NCI-H345 treated with DMSO at 0.1 percent for 48 hours (cell line): ENCODE measurements around the gene DGCR8.
A peak's percentile ranks its signal among the peaks of the same experiment; 100 is the strongest.

ENCODE experiments used
- DNase-seq: peaks from one replicate; lab custom pipeline; 2025; ENCODE audit not compliant: unreplicated experiment; lab: John Stamatoyannopoulos, UW

Gene DGCR8

DNA sequence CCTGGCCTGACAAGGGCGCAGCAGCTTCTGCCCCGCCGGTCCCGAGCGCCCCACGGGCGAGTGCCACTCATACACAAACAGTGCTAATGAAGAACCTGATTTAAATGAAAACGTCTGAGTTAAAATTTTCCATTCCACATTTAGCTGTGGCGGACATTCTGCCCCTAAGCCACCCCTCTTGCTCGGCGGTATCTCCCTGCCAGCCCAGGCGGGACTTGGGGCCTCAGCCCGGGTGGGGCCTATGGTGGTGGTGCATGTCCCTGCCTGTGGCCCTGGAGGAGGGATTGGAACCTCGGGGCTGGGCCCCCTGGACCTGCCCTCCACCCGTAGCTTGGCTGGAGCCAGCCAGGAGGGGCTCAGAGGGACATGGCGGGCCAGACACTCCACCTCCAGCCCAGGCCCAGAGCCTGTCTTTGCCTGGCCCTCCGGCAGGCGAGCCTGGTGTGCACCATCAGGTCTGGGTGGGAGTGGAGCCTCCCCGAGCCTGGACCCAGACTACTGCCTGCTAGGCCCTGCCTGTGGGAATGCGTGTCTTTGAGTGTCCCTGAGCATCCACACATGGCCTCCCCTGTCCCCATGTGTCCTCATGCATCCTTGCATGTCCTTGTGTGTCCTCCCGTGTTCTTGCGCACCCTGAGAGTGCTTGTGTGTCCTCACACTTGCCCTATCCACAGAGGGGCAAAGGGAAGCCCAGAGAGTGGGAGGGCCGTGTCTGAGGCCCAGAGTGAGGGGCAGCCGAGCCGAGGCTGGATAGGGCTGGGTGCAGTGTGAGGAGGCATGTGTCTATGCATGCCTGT is 56.0 kb downstream of the DGCR8 start:
- no peak for DNase-seq

- DNase-seq, result no peak
These were observed 56.5 kb downstream of the DGCR8 start for GRCh38 chr22:20136603-20136873.

GRCh38 chr22:20137113-20137512 is 57.1 kb downstream of the DGCR8 start:
- no peak for DNase-seq

DNA sequence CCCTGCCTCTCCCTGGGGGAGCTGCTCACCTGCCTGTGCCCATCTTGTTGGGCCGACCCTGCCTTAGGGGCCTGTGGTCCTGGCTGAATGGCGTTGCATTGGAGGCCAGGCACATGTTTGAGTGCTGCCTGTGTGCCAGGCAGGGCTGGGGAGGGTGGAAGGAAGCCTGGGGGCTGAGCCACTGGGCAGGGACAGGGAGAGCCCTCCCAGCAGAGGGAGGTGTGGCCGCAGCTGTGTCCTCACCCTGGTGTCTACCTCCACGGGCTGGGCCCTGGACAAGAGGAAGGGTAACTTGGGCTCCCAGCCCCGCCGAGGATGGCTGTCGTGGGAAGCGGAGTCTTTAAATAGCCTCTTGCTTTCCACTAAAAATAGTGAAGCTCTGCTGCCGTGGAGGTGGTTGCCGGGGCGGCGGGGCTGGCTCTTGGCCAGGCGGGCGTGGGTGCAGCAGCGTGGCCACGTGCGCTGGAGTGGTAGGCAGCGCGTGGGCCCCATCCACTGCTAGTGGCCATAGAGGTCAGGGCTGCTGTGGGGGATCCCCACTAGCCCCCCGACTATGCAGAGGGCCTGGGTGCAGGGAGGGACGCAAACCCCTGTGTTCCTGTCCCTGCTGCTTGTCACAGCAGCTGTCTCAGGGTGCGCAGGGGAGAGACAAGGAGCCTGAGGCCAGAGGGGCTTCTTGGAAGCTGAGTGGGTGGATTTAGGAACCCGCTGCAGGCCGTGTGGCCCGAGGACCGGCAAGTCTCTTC is 57.8 kb downstream of the DGCR8 start:
- DNase-seq, result no peak

DNA sequence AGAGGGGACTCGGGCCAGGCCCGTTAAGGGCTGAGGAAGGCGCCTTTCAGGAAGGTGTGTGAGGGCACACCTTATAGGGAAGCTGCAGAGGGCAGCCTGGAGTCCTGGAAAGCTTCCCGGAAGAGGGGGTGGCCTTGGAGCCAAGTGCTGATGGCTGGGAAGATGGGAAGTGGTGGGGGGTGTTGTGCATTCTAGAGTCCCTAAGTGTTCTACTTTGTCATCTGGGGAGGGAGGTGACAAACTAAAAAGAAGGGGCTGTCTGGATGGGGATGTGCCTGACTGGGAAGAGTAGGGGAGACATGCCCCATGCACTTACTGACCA is 58.3 kb downstream of the DGCR8 start:
- DNase-seq, result no peak

DNA sequence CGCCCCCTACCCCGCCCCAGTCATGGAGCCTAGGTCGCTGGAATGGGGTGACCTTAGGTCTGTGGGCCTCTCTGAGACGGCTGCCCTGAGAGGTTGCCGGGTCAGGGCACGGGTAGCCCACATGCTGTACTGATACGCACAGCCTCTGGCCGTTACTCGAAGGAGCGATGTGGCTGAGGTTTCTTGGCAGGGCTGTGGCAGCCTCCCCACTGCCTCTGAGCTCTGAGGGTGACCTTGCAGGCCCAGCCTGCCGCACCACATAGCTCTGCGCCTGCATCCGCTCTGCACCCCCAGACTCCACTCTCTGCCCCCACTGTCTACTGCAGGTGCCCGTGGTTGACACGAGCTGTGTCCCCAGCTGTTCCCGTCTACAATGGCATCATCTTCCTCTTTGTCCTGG is 58.8 kb downstream of the DGCR8 start:
- DNase-seq, result no peak

DNA sequence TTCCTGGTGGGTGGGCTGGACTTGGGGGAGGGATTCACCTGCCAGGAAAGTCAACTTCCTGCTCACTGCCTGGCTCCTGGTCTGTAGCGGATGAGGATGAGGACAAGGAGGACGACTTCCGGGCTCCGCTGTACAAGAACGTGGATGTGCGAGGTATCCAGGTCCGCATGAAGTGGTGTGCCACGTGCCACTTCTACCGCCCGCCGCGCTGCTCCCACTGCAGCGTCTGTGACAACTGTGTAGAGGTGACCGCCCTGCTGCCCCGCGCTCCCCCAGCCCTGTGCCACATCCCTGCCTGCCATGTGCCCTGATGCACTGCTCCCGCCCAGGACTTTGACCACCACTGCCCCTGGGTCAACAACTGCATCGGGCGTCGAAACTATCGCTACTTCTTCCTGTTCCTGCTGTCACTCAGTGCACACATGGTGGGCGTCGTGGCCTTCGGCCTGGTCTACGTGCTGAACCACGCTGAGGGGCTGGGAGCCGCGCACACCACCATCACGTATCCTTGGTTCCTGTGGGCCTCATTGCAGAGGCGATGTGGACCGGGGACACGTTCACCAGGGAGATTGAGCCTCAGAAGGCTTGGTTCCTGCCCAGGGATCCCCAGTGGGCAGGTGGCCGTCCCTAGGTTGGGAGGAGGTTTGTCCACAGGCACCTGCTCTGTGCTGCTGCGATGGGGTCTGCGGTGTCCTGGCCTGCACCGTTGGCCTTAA is 59.5 kb downstream of the DGCR8 start:
- peak; percentile 8 for DNase-seq

GRCh38 chr22:20140107-20140445 is 60.0 kb downstream of the DGCR8 start:
- DNase-seq, result no peak

DNA sequence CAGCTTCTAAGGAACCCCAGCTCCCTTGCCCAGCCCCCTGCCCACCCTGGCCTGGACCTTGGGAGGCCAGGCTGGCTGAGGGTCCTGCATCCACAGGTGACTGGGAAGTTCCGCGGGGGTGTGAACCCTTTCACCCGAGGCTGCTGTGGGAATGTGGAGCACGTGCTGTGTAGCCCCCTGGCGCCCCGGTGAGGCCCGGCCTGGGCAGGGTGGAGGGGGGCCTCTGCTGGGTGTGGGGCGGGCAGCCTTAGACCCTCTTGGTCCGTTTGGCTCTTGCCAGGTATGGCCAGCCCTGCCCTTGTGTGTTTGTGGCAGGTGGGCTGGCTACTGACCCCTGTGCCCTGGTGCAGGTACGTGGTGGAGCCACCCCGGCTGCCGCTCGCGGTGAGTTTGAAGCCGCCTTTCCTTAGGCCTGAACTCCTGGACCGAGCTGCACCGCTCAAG is 60.5 kb downstream of the DGCR8 start:
- no peak for DNase-seq

DNA sequence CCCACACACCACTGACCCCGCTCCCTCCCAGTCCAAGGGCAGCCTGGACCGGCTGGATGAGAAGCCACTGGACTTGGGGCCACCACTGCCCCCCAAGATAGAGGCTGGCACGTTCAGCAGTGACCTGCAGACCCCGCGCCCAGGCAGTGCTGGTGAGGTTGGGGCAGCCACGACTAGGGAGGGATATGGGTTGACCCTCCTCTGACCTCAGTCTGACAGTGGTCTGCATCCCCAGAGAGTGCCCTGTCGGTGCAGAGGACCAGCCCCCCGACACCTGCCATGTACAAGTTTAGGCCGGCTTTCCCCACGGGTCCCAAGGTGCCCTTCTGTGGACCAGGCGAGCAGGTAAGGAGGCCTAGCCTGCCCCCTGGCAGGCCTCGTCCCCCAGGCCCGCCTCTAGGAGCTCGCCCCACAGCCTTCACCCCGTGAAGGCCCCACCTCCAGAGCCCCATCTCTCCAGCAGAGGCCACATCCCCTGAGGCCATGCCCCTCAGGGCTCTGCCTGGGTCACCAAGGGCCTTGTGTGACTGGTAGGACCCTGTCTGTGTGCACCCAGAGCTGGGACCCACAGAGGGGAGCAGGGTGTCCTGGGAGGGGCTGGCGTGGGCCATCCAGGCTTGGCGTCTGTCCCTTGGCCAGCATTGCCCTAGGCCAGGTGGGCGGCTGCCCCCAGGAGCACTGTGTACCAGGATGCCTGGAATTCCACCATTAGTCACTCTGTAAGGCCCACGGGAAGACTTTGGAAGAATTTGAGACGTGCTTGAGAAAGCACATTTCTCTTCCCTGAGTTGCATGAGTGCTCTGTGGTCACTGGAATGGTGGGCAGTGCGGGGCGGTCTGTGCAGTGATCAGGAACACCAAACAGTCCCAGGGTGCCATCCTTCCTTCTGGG is 61.4 kb downstream of the DGCR8 start:
- no peak for DNase-seq

- no peak for DNase-seq
These were observed 62.9 kb downstream of the DGCR8 start for GRCh38 chr22:20142711-20143621.

GRCh38 chr22:20143883-20144665 is 64.0 kb downstream of the DGCR8 start:
- no peak for DNase-seq

DNA sequence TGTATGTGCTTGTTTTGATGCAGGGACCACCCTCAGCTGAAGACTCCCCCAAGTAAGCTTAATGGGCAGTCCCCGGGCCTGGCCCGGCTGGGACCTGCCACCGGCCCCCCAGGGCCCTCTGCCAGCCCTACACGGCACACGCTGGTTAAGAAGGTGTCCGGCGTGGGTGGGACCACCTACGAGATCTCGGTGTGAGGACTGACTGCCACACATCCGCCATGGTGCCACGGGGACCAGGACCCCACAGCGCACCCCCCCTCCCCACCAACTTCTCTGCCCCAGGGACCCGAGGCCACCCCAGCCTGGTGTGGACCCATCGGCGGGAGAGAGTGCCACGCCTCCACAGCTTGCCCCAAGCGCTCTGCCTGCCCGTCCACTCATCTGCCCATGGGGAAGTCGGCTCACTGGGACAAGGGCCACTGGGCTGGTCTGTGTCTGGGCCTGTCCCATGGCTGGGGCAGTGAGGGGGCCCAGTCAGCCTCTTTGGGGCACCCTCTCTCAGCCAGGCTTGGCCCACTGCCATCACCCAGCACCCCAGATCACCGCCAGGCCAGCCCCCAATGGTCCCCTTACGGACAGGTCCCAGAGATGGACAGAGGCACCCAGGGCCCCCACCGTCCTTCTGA is 65.3 kb downstream of the DGCR8 start:
- no peak for DNase-seq

DNA sequence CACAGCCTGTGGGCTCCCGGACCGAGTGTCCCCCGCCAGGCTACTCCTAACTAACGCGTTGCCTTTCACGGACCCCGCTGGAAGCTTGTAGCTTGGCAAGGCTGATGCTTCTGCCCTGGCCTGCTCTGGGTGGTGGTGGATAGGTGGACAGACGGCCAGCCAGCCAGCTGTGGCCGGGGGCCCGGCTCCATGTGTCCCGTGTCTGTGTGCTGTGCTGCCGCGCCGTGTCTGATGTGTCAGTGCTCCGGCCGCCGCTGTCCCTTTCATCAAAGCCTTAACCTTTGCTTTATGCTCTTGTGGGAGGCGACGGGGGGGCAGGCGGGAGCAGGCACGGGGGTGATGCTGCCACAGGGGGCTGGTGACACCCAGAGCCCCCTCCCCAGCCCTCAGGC is 65.8 kb downstream of the DGCR8 start:
- no peak for DNase-seq

DNA sequence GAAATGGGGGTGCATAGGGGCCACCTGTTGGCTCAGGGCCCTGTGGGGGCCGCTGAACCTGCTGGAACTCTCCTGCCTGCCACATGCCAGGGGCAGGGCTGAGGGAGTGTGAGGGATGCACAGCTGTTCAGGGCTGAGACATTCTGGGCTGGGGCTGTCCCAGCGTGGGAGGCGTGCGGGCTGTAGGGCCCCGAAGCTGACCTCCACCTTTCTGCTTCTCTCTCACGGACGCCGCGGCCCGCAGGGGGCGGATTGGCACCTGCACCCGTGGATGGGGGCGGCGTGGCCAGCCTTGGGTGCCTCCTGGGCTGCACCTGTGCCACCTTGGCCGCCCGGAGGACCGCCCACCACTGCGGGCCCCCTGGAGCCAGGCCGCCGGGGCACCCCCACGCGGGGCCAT is 66.7 kb downstream of the DGCR8 start:
- no peak for DNase-seq

GRCh38 chr22:20147237-20147988 is 67.4 kb downstream of the DGCR8 start:
- DNase-seq, result no peak

- DNase-seq, result no peak
These were observed 68.4 kb downstream of the DGCR8 start for GRCh38 chr22:20148414-20148813.
